HG03521 (cell line): ENCODE data around the gene KLC1.

ENCODE experiments used
- ATAC-seq: cut with Tn5 transposase; IDR thresholded peaks from one replicate; pipeline ENCODE4 v1.9.1; 2021; ENCODE audit warnings: mild to moderate bottlenecking, moderate library complexity; ENCODE audit not compliant: unreplicated experiment

The KLC1 gene

GRCh38 chr14:103702497-103703432 is 73.8 kb downstream of the KLC1 start:
- no peak for ATAC-seq

DNA sequence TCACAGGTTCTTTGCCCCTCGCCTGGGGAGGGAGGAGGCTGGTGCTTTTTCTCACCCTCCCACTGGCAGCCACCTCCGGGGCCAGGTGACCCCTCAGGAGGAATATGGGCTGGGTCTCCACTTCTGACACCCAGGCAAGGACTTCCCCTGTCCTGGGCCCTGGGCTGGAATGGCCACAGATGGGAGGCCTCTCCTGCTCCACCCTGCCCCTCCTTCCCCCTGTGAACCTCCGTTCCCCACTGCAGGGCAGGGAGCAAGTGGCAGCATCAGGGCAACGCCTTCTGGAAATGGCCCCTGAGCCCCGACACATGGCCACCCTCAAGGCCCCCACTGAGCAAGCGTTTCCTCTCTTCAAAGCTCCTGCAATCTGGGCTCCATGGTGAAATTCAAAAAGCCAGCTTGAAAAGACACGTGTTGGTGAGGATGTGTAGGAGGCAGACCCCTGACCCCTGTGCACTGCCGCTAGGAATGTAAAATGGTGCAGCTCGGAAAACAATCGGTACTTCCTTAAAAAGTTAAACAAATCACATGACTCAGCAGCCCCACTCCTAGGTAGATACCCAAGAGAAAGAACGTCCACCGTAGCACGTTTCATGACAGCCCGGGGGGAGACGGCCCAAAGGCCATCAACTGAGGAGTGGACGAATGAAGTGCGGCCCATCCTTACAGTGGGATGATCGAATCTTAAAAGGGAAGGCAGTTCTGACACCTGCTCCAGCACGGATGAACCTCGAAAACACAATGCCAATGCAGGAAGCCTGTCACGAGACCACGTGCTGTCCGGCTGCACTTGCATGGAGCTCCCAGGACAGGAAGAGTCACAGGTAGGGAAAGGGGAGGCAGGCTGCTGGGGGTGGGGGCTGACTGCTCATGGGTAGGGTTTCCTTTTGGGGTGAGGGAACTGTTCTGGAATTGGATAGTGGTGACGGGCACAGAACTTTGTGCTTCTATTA is 74.7 kb downstream of the KLC1 start:
- no peak for ATAC-seq

- ATAC-seq = no peak
These were observed 75.7 kb downstream of the KLC1 start for GRCh38 chr14:103704708-103705107.

GRCh38 chr14:103705118-103705503 is 76.1 kb downstream of the KLC1 start:
- ATAC-seq = no peak

DNA sequence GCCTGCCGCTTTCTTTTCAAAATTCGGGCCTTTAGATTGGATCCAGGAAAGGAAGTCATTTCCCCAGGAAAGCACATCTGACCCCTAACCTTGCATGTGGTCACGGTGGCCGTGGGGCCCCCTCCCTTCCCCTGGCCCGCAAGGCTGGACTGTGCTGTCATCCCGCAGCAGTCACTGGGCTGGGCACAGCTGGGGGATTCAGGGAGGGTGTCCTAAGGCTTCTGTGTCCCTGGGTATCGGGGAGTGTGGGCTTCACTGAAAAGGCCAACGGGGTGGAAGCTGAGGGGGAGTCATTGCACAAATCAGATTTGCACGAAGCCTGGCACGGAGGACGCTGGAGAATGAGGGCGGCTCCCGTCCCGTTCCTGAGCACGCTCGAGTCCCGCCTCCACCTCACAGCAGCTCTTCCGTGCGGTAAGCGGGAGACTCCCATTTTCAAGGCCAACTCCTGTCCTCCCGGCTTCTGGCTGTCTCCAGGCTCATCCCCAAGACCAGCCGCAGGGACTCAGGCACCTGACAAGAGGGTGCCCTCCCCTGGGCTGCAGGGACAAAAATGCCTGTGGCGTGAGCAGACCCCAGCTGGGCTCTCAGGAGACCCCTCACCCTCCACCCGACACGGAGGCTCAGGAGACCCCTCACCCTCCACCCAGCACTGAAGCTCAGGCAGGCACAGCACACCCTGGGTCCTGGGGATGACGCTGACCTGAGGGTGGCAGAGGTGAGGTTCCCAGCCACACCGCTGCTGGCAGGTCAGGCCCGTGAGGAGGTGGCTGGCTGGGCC is 76.7 kb downstream of the KLC1 start:
- no peak for ATAC-seq

GRCh38 chr14:103706551-103707328 is 77.7 kb downstream of the KLC1 start:
- ATAC-seq = no peak

- no peak for ATAC-seq
These were observed 78.6 kb downstream of the KLC1 start for GRCh38 chr14:103707329-103708263.

DNA sequence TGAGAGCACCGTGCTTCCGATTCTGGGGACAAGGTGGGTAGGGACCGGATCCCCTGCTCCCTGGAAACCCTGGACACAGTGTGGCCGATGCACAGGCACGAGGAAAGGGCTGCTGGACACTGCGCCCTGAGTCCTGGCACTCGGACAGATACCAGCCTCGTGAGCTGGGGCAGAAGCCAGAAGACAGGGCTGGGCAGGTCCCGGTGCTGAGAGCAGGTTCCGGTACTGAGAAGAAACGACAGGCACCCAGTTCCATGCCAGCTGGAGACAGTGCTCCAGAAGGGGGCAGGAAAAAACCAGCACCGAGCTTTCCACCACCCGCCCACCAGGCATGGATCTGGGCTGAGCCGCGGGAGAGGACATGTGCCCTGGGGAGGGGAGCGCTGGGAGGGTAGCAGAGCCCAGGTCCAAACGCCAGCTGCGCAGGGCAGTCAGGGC is 79.8 kb downstream of the KLC1 start:
- no peak for ATAC-seq

- ATAC-seq = no peak
These were observed 80.8 kb downstream of the KLC1 start for GRCh38 chr14:103709814-103710213.

- no peak for ATAC-seq
These were observed 81.9 kb downstream of the KLC1 start for GRCh38 chr14:103710771-103711377.

DNA sequence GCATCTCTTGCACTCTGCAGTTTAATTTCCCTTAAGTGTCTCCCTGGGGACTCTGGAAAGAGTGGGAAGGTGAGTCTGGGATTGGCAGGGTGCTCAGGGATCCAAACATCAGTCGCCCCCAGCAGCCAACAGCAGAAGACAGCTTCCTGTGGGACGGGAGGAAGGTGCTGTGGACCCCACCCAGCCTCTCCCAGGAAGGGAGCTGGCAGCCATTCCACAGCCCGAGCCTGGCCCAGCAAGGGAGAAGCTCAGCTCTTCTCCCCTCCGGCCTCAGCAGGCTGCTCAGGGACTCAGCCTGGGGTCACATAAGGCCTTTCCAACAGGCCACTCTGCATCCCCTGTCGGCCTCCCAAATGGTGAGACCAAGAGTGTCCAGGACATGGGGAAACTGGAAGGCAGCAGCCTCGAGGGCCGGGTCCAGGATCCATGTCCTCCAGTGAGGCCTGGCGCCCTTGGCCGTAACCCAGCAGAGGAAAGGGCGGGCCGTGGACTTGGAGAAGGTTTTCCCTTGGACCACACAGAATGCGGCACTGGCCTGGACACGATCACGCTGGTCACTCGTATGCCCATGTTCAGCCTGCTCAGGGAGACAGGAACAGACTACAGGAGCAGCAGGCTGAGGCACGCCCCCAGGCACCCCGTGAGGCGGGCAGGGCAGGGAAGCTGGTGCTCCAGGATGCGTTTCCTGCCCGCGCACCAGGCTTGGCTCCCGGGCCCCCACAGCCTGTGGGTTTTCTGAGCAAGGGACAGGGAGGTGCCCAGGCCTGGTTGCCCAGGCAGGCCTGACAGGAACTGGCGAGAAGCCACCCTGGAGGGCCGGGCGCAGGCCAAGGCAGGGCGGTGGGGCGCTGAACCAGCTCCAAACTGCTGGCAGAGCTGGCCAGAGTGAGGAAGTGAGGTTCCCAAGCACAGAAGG is 82.8 kb downstream of the KLC1 start:
- no peak for ATAC-seq

DNA sequence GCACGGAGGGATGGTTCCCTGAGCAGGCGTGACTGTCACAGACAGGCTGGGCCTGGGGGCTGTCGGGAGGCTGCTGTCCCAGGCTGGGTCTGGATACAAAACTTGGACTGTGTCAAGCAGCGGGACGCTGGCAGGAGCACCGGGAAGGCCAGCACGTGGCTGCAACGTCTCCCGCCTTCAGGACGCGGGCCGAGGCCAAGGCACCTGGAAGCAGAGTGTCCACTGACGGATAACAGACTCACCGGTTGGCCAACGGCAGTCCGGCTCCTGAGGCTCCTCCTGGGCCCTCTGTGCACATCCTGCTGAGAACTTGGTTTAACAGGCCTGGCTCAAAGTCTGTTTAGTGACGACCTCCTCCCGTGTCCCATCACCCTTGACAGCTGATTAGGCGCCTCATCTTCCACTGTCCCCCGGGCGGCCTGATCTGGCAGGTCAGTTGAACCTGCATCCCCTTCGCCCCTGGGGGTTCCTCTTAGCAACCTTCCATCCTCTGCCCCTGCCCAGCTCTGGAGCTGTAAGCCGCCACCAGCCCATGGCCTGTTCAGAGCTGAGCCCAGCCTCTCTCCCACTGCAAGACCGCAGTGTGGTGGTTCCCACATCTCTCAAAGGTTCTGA is 83.7 kb downstream of the KLC1 start:
- no peak for ATAC-seq

DNA sequence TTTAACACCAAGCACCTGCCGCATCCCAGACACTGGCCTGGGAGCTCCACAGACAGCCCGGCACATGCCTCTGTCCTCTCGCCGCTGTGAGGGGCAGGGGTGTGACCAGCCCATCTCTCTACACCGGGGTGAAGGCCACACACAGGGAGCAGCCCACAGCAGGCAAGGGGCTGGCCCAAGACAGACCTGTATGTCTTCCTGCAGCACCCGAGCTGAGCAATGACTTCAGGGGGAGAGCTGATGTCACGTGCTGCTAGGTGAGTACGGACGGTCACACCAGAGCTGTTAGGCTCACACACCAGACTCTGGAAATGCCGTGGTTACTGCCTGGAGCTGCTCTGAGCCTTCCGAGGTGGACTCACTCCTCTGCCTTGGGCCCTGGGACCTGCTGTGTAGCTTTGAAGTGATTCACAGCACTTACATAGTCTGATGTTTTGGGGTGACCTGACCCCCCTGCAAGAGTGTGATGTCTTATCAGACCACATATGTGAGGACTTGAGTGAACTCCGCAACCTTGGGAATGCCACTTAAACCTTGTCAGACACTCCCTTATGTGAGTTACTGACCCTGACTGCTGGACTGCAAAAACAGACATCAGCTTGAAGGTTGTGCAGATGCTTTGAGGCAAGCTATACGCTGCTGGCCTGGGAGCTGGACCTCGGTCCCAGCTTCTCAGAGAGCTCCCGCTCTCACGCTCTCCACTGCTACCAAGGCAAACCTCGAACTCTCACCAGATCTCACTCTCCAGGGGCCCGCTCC is 84.5 kb downstream of the KLC1 start:
- ATAC-seq = no peak

- ATAC-seq = no peak
These were observed 85.2 kb downstream of the KLC1 start for GRCh38 chr14:103714063-103714724.

DNA sequence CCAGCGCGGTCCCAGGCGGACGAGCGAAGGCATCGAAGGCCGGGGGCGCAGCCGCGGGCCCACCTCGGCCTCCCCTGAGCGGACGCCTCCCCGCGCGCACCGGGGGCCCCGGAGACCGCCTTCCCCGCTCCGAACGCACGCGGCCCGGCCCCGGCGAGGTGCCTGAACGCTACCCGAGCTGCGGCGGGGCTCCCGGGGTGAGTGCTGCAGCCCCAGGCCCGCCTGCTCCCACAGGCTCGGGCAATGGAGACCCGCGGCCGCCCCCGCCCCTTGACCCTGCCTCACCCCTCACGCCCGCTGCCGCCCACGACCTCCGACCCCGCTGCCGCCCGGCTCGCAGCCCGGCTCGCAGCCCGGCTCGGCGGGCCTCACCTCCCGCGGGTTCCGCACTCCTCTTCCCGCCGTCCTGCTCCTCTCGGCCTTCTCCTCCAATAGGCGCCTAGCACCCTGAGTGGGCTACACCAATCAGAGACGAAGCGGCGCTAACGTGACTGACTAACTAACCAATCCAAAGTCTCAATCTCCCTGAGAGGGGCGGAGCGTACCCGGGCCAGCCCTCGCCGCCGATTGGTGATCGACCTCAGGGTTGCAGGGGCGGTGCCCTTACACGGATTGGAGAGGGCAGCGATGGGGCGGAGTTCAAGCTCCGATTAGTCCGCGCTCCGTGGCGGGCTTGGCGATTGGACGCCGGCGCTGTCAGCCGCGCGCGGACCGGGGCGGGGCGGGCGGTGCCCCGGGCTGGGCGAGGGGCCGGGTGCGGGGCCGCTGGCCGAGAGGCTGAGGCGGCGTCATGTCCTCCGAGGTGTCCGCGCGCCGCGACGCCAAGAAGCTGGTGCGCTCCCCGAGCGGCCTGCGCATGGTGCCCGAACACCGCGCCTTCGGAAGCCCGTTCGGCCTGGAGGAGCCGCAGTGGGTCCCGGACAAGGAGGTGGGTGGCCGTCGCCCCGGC is 86.3 kb downstream of the KLC1 start, which contains the start of the genes XRCC3 and ZFYVE21:
Gene XRCC3 (minus strand): TSS at position 400 of the 949 bp plus-strand sequence. CDS start 4,364 bp downstream, outside the sequence.
Gene ZFYVE21 (plus strand): TSS at position 759 of the 949 bp plus-strand sequence. CDS start 32 bp downstream, at position 791.
- ATAC-seq = peak; percentile 94
